Mucosa of descending colon (tissue), 3 donors: Measurements from ENCODE around the gene GPBP1. TPM values are rescaled to one million over a fixed set of nuclear protein-coding genes. Genes with fewer than 3 reads are reported as not detected.

ENCODE experiments used
- ATAC-seq: fragments of 200-7000 bp; cut with Tn5 transposase; one replicate; pipeline ENCODE4 v1.9.1; 2020; ENCODE audit warnings: mild to moderate bottlenecking, moderate library complexity
- DNase-seq, 3 donors: peaks; one replicate each; pipeline ENCODE4 v3.0.0-alpha.2; 2020
- H3K36me3 ChIP-seq: fragments of 200-600 bp; one replicate; pipeline ENCODE4 v1.8.0; 2021; ENCODE audit warnings: low read depth, mild to moderate bottlenecking
- H3K4me1 ChIP-seq: fragments of 200-600 bp; one replicate; pipeline ENCODE4 v1.8.0; 2021; ENCODE audit warnings: low read depth, mild to moderate bottlenecking
- H3K4me3 ChIP-seq: fragments of 200-600 bp; one replicate; pipeline ENCODE4 v1.8.0; 2021; ENCODE audit warnings: mild to moderate bottlenecking
- H3K9me3 ChIP-seq: fragments of 200-600 bp; one replicate; pipeline ENCODE4 v1.8.0; 2021; ENCODE audit warnings: mild to moderate bottlenecking
- intact Hi-C, 2 donors: fragments of 100-400 bp; cut with DNase I in 1 of 2; cut with micrococcal nuclease in 1 of 2; formaldehyde crosslinking; loops; one replicate each; pipeline versions ENCODE4 v1.11.0 to v1.11.1; 2022; cut with DNase I, micrococcal nuclease
- total RNA-seq, 3 donors: library from RNA; stranded (reverse); fragmentation: NEBNext Ultra II Directional in 2 of 3; extraction: Animal tissue kit (Norgen Biotek cat#: 25700) in 2 of 3; gene quantifications; one replicate each; pipeline versions ENCODE4 v1.2.1 to v1.2.4, GENCODE V29; 2021 to 2023
- TF ChIP-seq, protein P1 (sequence below): fragments of 200-600 bp; IDR thresholded peaks from one replicate; pipeline ENCODE4 v1.8.0; 2022; ENCODE audit warnings: antibody characterized with exemption, mild to moderate bottlenecking
- donor health status: DM: no; HTN: no; CAD: no; lungs with moderate emphysema.
- donor health status: DM: no; HTN: no; CAD: no.
- donor health status: DM: no; HTN: yes; CAD: no.

Gene GPBP1
- total RNA-seq, 3 donors from 2014 or later: 59.8 to 75.3 (median 74.0) TPM

DNA sequence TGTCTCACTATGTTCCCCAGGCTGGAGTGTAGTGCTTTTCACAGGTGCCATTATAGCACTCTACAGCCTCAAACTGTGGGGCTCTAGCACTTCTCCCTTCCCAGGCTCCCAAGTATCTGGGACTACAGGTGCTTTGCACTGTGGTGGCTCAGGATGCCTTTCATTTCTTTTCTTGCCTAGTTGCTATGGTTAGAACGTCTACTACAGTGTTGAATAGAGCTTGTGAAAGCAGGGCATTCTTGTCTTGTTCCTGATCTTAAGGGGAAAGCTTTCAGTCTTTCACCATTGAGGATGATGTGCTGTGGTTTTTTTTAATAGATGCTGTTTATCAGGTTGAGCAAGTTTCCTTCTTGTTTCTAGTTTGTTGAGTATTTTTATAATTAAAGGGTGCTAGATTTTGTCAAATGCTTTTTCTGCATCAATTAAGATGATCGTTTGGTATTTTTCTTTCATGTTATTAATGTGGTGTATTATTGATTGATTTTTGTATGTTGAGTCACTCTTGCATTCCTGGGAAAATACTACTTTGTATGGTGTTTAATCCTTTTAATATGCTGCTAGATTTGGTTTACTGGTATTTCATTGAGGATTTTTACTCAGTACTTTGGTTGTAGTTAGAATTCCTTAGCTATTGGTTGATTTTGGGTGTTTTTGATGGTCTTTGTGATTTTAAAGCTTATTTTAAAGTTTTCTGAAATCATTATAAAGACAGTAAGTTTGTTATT lies 35.6 kb downstream of the GPBP1 start:
- H3K9me3 ChIP-seq: no peaks in the 10 kb centered on the region
- ATAC-seq (no peak), DNase-seq (no peak)
- intact Hi-C loops: no loop called here
- peaks cover 7% of the 10 kb centered on the region for H3K4me1 ChIP-seq
- H3K4me3 ChIP-seq: no peak overlapping the region
- TF ChIP-seq, protein P1, sequence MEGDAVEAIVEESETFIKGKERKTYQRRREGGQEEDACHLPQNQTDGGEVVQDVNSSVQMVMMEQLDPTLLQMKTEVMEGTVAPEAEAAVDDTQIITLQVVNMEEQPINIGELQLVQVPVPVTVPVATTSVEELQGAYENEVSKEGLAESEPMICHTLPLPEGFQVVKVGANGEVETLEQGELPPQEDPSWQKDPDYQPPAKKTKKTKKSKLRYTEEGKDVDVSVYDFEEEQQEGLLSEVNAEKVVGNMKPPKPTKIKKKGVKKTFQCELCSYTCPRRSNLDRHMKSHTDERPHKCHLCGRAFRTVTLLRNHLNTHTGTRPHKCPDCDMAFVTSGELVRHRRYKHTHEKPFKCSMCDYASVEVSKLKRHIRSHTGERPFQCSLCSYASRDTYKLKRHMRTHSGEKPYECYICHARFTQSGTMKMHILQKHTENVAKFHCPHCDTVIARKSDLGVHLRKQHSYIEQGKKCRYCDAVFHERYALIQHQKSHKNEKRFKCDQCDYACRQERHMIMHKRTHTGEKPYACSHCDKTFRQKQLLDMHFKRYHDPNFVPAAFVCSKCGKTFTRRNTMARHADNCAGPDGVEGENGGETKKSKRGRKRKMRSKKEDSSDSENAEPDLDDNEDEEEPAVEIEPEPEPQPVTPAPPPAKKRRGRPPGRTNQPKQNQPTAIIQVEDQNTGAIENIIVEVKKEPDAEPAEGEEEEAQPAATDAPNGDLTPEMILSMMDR: no peak
- no peaks in the 10 kb centered on the region for H3K36me3 ChIP-seq

DNA sequence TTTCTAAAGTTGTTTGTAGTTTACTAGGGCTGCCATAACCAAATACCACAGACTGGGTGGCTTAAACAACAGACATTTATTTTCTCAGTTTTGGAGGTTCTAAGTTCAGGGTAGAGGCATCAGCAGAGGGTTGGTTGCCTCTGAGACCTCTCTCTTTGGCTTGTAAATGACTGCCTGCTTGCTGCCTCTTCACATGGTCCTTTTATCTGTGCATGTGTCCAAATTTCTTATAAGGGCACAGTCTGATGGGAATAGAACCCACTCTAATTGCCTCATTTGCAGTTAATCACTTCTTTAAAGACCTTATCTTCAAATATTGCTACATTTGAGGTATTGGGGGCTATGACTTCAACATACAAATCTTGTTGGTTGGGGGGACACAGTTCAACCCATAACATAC lies 36.8 kb downstream of the GPBP1 start:
- no peak for DNase-seq
- intact Hi-C loops: no loop called here
- ATAC-seq: no peak
- TF ChIP-seq, protein P1: no peak
- Histone ChIP-seq H3K4me1 (peaks cover 7% of the 10 kb centered on the region), H3K36me3 (no peaks in the 10 kb centered on the region), H3K9me3 (no peaks in the 10 kb centered on the region), H3K4me3 (no peak overlapping the region)

DNA sequence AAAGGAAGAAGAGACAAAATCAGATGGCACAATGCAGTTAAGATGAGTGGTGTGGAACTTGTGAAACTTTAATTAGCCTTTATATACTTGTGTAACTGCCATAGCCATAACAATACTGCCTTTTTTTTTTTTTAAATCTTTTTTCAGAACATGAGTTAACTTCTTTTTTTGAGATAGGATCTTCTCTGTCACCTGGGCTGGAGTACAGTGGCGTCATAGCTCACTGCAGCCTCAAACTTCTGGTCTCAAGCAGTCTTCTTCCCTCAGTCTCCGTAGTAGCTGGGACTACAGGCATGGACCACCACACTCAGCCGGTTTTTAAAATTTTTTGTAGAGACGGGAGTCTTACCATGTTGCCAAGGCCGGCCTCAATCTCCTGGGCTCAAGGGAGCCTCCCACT lies 37.2 kb downstream of the GPBP1 start:
- Histone ChIP-seq H3K4me3 (no peak overlapping the region), H3K9me3 (no peaks in the 10 kb centered on the region), H3K4me1 (peaks cover 7% of the 10 kb centered on the region), H3K36me3 (no peaks in the 10 kb centered on the region)
- ATAC-seq (no peak), DNase-seq (no peak)
- TF ChIP-seq, protein P1: no peak
- intact Hi-C loops: no loop called here

DNA sequence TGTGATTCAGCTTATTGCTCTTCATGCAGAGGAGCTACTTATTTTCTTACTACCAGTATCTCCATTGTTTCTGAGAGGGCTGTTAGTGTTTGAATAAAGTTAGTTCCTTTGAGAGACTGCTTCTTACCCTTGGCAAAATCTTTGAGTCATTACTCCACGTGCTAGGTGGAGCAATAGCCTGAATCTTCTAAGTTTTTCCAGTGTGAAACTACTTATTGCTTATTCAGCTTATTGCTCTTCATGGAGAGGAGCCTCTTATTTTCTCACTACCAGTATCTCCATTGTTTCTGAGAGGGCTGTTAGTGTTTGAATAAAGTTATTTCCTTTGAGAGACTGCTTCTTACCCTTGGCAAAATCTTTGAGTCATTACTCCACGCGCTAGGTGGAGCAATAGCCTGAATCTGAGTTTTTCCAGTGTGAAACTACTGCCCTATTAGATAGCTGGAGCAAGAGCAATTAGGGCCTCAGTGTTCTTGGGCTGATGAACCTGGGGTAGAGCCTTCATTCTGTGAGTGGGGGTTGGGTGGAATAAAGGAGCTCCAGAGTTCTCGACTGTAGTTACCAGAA lies 41.9 kb downstream of the GPBP1 start:
- Histone ChIP-seq H3K4me1 (peaks cover 3% of the 10 kb centered on the region), H3K9me3 (no peaks in the 10 kb centered on the region), H3K4me3 (no peak overlapping the region), H3K36me3 (no peaks in the 10 kb centered on the region)
- ATAC-seq: no peak
- intact Hi-C loops: no loop called here
- TF ChIP-seq, protein P1: no peak
- DNase-seq: no peak

DNA sequence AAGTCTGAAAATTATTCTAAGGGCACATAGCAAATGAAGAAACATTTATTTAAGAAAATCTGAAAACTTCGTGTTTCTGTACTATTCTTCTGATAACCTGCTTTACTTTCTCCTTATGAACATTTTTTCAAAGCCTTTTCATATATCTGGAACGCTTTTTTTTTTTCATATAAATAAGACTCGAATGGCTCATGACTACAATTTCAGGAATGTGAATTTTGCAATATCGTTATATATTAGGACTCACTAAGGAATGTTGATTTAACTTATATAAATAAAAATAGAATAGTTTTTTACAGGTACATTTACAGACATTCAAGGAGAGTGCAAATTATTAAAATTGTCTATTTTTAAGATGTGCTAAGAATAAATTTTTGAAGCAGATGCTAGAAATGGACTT lies 42.9 kb downstream of the GPBP1 start:
- Histone ChIP-seq H3K9me3 (no peaks in the 10 kb centered on the region), H3K4me1 (no peaks in the 10 kb centered on the region), H3K36me3 (no peaks in the 10 kb centered on the region), H3K4me3 (no peak overlapping the region)
- TF ChIP-seq, protein P1: no peak
- no peak for ATAC-seq
- DNase-seq: no peak
- intact Hi-C loops: no loop called here
